Keratinocyte (primary cell): ENCODE data around the gene TLR8. TPM values are rescaled to one million over a fixed set of nuclear protein-coding genes. Genes with fewer than 3 reads are reported as not detected.

ENCODE experiments used
- DNase-seq: peaks from one replicate; pipeline ENCODE4 v3.0.0-alpha.2; 2011; ENCODE audit warnings: low read depth, missing footprints, low spot score
- FAIRE-seq: peaks from 2 replicates; lab custom pipeline; 2011; peaks lifted over from hg19 to GRCh38; lab: Jason Lieb, UNC
- H2AFZ ChIP-seq: 2 replicates; pipeline ENCODE4 v1.6.0; 2012; ENCODE audit warnings: low read length, control low read depth, inconsistent platforms; ENCODE audit not compliant: control insufficient read depth
- H3K27ac ChIP-seq: 2 replicates; pipeline ENCODE4 v1.5.1; 2011; ENCODE audit warnings: low read length; ENCODE audit not compliant: control insufficient read depth, insufficient read depth
- H3K27me3 ChIP-seq: 3 replicates; pipeline ENCODE4 v1.6.0; 2011; ENCODE audit warnings: low read length; ENCODE audit not compliant: control insufficient read depth, insufficient read depth; ENCODE audit errors: extremely low read depth
- H3K36me3 ChIP-seq, 2 experiments: 2 replicates in 1 of 2; 3 replicates in 1 of 2; pipeline ENCODE4 v1.5.1; 2011; ENCODE audit warnings: low read length in 2 of 2, mild to moderate bottlenecking in 1 of 2; ENCODE audit not compliant: control insufficient read depth in 2 of 2, insufficient read depth in 2 of 2; ENCODE audit errors: extremely low read depth in 1 of 2
- H3K4me1 ChIP-seq: 3 replicates; pipeline ENCODE4 v1.5.1; 2011; ENCODE audit warnings: low read length; ENCODE audit not compliant: control insufficient read depth, insufficient read depth; ENCODE audit errors: extremely low read depth
- H3K4me2 ChIP-seq: 3 replicates; pipeline ENCODE4 v1.6.0; 2011; ENCODE audit warnings: low read depth, low read length; ENCODE audit not compliant: control insufficient read depth, insufficient read depth; ENCODE audit errors: extremely low read depth
- H3K4me3 ChIP-seq, 3 experiments: fragments of 200-600 bp in 1 of 3; sonication (generic) in 1 of 3; 2 replicates in 2 of 3; 3 replicates in 1 of 3; pipeline ENCODE4 v1.5.1; 2011 to 2016; ENCODE audit warnings: low read length in 3 of 3, mild to moderate bottlenecking in 3 of 3, control low read depth in 2 of 3, inconsistent platforms in 1 of 3, low read depth in 1 of 3, mixed read lengths in 1 of 3, mixed run types in 1 of 3, moderate library complexity in 1 of 3; ENCODE audit not compliant: control insufficient read depth in 2 of 3, insufficient read depth in 2 of 3; ENCODE audit errors: extremely low read depth in 1 of 3
- H3K79me2 ChIP-seq: 2 replicates; pipeline ENCODE4 v1.6.0; 2012; ENCODE audit warnings: low read length; ENCODE audit not compliant: control insufficient read depth, insufficient read depth
- H3K9ac ChIP-seq: 3 replicates; pipeline ENCODE4 v1.6.0; 2011; ENCODE audit warnings: low read length; ENCODE audit not compliant: control insufficient read depth, insufficient read depth; ENCODE audit errors: extremely low read depth
- H3K9me1 ChIP-seq: 3 replicates; pipeline ENCODE4 v1.6.0; 2011; ENCODE audit warnings: low read length; ENCODE audit not compliant: control insufficient read depth, insufficient read depth; ENCODE audit errors: extremely low read depth
- H3K9me3 ChIP-seq: 2 replicates; pipeline ENCODE4 v1.5.1; 2012; ENCODE audit warnings: low read depth, low read length; ENCODE audit not compliant: control insufficient read depth
- H4K20me1 ChIP-seq: 3 replicates; pipeline ENCODE4 v1.6.0; 2011; ENCODE audit warnings: low read length; ENCODE audit not compliant: control insufficient read depth, insufficient read depth; ENCODE audit errors: extremely low read depth
- EZH2 ChIP-seq: IDR thresholded peaks from one replicate; pipeline ENCODE4 v1.6.1; 2012; ENCODE audit warnings: inconsistent platforms, mild to moderate bottlenecking, low read length, moderate library complexity
- dilution Hi-C: fragments of 300-500 bp; cut with MboI; formaldehyde crosslinking; loops from one replicate; pipeline ENCODE4 v1.7.0; 2020; ENCODE audit warnings: low sequenced_read_pairs; ENCODE audit not compliant: extremely low pct_ligation_motif_present
- polyA plus RNA-seq, 5 experiments: library from polyadenylated mRNA; depleted of rRNA in 3 of 5; stranded (reverse) in 3 of 5; stranded (forward) in 1 of 5; unstranded in 1 of 5; fragments of >200 nt; gene quantifications; 1 replicate in 1 of 5; 2 replicates in 3 of 5; 3 replicates in 1 of 5; pipeline versions ENCODE4 v1.2.1 to v1.2.3, GENCODE V29; 2011 to 2012; ENCODE audit warnings: missing spikeins in 2 of 5, low read depth in 1 of 5, low replicate concordance in 1 of 5
- TF ChIP-seq, protein P1 (sequence below), 3 experiments: IDR thresholded peaks in 1 of 3; conservative IDR thresholded peaks in 1 of 3; optimal IDR thresholded peaks in 1 of 3; 2 replicates in 2 of 3; 3 replicates in 1 of 3; pipeline versions ENCODE3 to v1.5.1; 2011; ENCODE audit warnings: low read length in 3 of 3, mild to moderate bottlenecking in 3 of 3, moderate library complexity in 2 of 3, control low read depth in 1 of 3, inconsistent platforms in 1 of 3; ENCODE audit not compliant: insufficient read depth in 2 of 3; ENCODE audit errors: extremely low read depth in 1 of 3

The TLR8 gene
- polyA plus RNA-seq, 1 donor (not counting 4 experiments of a cell fraction or from before 2014, with no cell fraction given): not detected

DNA sequence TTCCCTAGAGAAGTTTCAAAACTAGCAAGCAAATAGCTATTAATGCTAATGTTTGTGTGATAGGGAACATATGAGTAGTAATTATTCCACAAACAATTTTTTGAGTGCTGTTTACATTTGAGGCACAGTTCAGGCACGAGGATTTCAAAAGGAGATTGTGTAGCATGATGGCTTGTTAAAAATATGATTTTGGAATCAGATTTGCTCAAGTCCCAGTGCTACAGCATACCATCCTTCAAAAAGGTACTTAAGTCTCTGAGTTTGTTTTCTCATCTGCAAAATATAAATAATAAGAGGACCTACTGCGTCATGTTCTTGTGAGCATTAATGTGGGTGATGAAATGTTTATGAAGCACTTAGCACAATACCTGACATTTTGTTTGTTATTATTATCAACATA is 11.3 kb downstream of the TLR8 start:
- H3K27ac ChIP-seq: no peak overlapping the region
- no peaks in the 10 kb centered on the region for H3K9me1 ChIP-seq
- no peaks in the 10 kb centered on the region for H3K36me3 ChIP-seq
- no peaks in the 10 kb centered on the region for H4K20me1 ChIP-seq
- TF ChIP-seq, protein P1, sequence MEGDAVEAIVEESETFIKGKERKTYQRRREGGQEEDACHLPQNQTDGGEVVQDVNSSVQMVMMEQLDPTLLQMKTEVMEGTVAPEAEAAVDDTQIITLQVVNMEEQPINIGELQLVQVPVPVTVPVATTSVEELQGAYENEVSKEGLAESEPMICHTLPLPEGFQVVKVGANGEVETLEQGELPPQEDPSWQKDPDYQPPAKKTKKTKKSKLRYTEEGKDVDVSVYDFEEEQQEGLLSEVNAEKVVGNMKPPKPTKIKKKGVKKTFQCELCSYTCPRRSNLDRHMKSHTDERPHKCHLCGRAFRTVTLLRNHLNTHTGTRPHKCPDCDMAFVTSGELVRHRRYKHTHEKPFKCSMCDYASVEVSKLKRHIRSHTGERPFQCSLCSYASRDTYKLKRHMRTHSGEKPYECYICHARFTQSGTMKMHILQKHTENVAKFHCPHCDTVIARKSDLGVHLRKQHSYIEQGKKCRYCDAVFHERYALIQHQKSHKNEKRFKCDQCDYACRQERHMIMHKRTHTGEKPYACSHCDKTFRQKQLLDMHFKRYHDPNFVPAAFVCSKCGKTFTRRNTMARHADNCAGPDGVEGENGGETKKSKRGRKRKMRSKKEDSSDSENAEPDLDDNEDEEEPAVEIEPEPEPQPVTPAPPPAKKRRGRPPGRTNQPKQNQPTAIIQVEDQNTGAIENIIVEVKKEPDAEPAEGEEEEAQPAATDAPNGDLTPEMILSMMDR (optimal IDR thresholded peaks at IDR 0.05 in 1 of 3, IDR thresholded peaks at IDR 0.05 in 1 of 3, conservative IDR thresholded peaks at IDR 0.05 in 1 of 3; ENCODE audit: extremely low read depth in 1 of 3, insufficient read depth in 2 of 3, low read length in 3 of 3): no peak
- no peak for TF ChIP-seq EZH2
- no peak for DNase-seq
- dilution Hi-C loops: no loop called here
- no peaks in the 10 kb centered on the region for H3K27me3 ChIP-seq
- H2AFZ ChIP-seq: no peak overlapping the region
- H3K4me2 ChIP-seq: no peak overlapping the region
- no peak for FAIRE-seq
- no peaks in the 10 kb centered on the region for H3K9me3 ChIP-seq
- H3K9ac ChIP-seq: no peak overlapping the region
- no peak overlapping the region for H3K4me3 ChIP-seq
- H3K79me2 ChIP-seq: no peaks in the 10 kb centered on the region
- H3K4me1 ChIP-seq: no peaks in the 10 kb centered on the region

DNA sequence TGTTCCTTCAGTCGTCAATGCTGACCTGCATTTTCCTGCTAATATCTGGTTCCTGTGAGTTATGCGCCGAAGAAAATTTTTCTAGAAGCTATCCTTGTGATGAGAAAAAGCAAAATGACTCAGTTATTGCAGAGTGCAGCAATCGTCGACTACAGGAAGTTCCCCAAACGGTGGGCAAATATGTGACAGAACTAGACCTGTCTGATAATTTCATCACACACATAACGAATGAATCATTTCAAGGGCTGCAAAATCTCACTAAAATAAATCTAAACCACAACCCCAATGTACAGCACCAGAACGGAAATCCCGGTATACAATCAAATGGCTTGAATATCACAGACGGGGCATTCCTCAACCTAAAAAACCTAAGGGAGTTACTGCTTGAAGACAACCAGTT is 12.6 kb downstream of the TLR8 start:
- Histone ChIP-seq H3K4me2 (no peak overlapping the region), H3K27me3 (no peaks in the 10 kb centered on the region), H3K4me3 (no peak overlapping the region), H3K27ac (no peak overlapping the region), H3K36me3 (no peaks in the 10 kb centered on the region), H3K4me1 (no peaks in the 10 kb centered on the region), H4K20me1 (no peaks in the 10 kb centered on the region), H2AFZ (no peak overlapping the region), H3K9me1 (no peaks in the 10 kb centered on the region), H3K9ac (no peak overlapping the region), H3K79me2 (no peaks in the 10 kb centered on the region), H3K9me3 (no peaks in the 10 kb centered on the region)
- DNase-seq (no peak), FAIRE-seq (no peak)
- dilution Hi-C loops: no loop called here
- TF ChIP-seq, protein P1 (optimal IDR thresholded peaks at IDR 0.05 in 1 of 3, IDR thresholded peaks at IDR 0.05 in 1 of 3, conservative IDR thresholded peaks at IDR 0.05 in 1 of 3; ENCODE audit: extremely low read depth in 1 of 3, insufficient read depth in 2 of 3, low read length in 3 of 3): no peak
